ENCODE data around the gene IGFLR1. TPM values are rescaled to one million over a fixed set of nuclear protein-coding genes. Genes with fewer than 3 reads are reported as not detected.
"Not testable (repeated sequence)": the region's sequence is repeated elsewhere in the genome, so short reads cannot be mapped to it uniquely, and the experiment has no call there.

The IGFLR1 gene
- total and polyA plus RNA-seq, 2 of the 8 experiments (the other 6 are each of a cell fraction or from before 2014, with no cell fraction given), result 8.4 to 28.9 TPM

GRCh38 chr19:35691106-35691505 is 51.1 kb downstream of the IGFLR1 start:
- not testable (repeated sequence) for H3K9me3 ChIP-seq (ENCODE audit: insufficient read depth in 2 of 2, low read depth in 1 of 2, low read length in 1 of 2); H3K27me3 ChIP-seq (replicated peaks in 1 of 4; ENCODE audit: control insufficient read depth in 3 of 4, extremely low read depth in 1 of 4, insufficient read depth in 3 of 4, low read length in 3 of 4); H2AFZ ChIP-seq (ENCODE audit: low read length); H2BK15ac ChIP-seq (ENCODE audit: low read length); H3K4me1 ChIP-seq (replicated peaks in 1 of 4; ENCODE audit: control insufficient read depth in 3 of 4, insufficient read depth in 4 of 4, low read length in 3 of 4); H4K91ac ChIP-seq (replicated peaks; ENCODE audit: insufficient read length, low read length); H3K4me3 ChIP-seq (ENCODE audit: extremely low read depth in 1 of 4, insufficient read depth in 2 of 4, low read depth in 3 of 4, low read length in 4 of 4); H3K23me2 ChIP-seq (ENCODE audit: low read depth, low read length); H3K79me2 ChIP-seq (ENCODE audit: control insufficient read depth in 1 of 2, insufficient read depth in 2 of 2, low read length in 2 of 2); H3K27ac ChIP-seq (ENCODE audit: low read depth, low read length); FAIRE-seq; DNase-seq (ENCODE audit: low read depth in 1 of 2, low spot score in 2 of 2); H2BK12ac ChIP-seq (ENCODE audit: low read depth, low read length); H3K79me1 ChIP-seq (ENCODE audit: low read depth, low read length); H3K4ac ChIP-seq (replicated peaks; ENCODE audit: insufficient read length, low read depth, low read length); H2BK5ac ChIP-seq (ENCODE audit: low read depth, low read length); H2AK5ac ChIP-seq (ENCODE audit: low read depth, low read length); H4K20me1 ChIP-seq (replicated peaks in 1 of 2; ENCODE audit: control insufficient read depth in 1 of 2, insufficient read depth in 2 of 2, low read length in 2 of 2); H4K8ac ChIP-seq (ENCODE audit: extremely low read depth, insufficient read depth, low read length); H3K36me3 ChIP-seq (ENCODE audit: control insufficient read depth in 2 of 4, insufficient read depth in 4 of 4, low read length in 3 of 4); H4K5ac ChIP-seq (ENCODE audit: insufficient read length, low read depth, low read length); H3K18ac ChIP-seq (ENCODE audit: extremely low read depth, low read length); H3K23ac ChIP-seq (ENCODE audit: insufficient read length); H2BK20ac ChIP-seq (ENCODE audit: low read length); H3K56ac ChIP-seq (replicated peaks; ENCODE audit: insufficient read length, low read depth, low read length); H3K9ac ChIP-seq (replicated peaks in 1 of 4; ENCODE audit: extremely low read depth in 1 of 4, low read depth in 3 of 4, low read length in 3 of 4); H3K14ac ChIP-seq (ENCODE audit: insufficient read length); H2BK120ac ChIP-seq (replicated peaks; ENCODE audit: low read depth, low read length); H3K4me2 ChIP-seq (ENCODE audit: insufficient read depth in 1 of 2, low read depth in 2 of 2, low read length in 2 of 2)
- ChIA-PET CTCF (ENCODE audit: partially characterized antibody) (interaction anchor here (3.5 to 4.8 kb wide), 2 partner anchors 14 to 142 kb away, joined by 18 to 67 read pairs; partner anchors contain the start of gene ZBTB32), POLR2A (ENCODE audit: partially characterized antibody) (interaction anchor here (0.6 to 1.4 kb wide), 5 partner anchors 9 to 51 kb away, joined by 3 to 5 read pairs (median 3); no protein-coding TSS in a partner anchor)
- WGBS, 2 experiments (ENCODE audit: extremely low coverage in 1 of 2, insufficient coverage in 1 of 2, insufficient read length in 1 of 2, insufficient replicate concordance in 2 of 2, low coverage in 1 of 2, low lambda C conversion rate in 2 of 2, missing lambda C conversion rate in 1 of 2), result 99% methylated on average over 14 of the region's 37 CpGs; no CpG with 5 or more reads in 1 of the 2 experiments

Data from H1 (cell line).